Amygdala (tissue), 56 donors: ENCODE results near the gene HAAO.
A peak's percentile ranks its signal among the peaks of the same experiment; 100 is the strongest.
"Not testable (repeated sequence)": the region's sequence is repeated elsewhere in the genome, so short reads cannot be mapped to it uniquely, and the experiment has no call there.

Experiments
- DNase-seq, 56 donors: peaks; one replicate each; lab custom pipeline; 2025; lab: John Stamatoyannopoulos, UW

HAAO gene

DNA sequence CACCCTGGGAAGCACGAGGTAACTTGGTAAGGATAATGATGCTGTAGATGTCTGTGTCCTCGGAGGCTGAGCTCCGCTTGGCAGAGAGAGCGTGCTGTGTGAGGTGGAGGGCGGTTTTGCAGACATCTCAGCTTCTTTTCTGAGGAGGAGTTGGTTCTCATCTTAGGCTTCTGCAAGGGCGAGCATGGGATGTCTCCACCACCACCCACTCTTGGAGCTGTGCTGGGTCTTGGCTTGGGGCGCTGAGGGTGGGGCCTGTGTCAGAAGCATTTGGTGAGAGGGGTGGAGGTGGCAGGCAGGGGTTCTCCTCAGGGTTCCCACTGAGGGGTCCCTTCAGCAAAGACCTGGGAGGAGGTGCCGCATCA, 37.6 kb downstream of the HAAO start:
- DNase-seq, result peak in 6 of 56 donors; percentile 26 to 65 (median 43)

DNA sequence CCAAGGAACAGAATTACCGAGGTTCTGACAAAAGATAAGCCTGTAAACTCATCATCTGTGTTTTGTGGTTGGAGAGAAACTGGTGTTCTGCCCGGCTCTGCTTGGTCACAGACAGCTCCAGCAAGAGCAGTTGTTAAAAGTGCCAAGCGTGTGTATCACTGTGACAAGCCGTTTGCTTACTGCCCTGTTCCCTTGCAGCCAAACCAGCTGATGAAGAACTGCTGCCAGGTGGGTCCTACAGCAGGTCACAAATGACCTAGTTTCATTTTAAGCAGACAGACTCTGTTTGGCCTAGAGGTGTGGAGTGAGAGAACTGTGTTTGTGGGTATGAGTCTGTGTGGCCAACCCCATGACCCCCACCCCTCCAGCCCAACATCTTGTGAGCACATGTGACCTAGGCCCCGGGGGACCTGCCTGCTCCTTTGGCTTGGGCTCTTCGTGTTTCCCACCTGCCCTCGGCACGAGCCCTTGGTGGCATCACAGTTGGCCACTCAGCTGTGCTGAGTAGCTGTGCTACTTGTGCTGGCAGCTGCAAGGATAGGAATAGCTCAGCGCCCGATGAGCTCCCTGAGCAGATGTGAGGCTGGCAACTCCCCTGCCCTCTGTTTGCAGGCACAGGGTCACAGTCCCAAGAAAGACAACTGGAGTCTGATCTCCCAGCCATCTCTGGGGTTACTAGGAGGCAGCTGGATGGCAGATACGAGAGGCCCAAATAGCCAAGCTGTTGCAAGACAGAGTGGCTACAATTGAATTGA, 38.2 kb downstream of the HAAO start:
- DNase-seq, result peak in 22 of 56 donors; percentile 25 to 73 (median 44)

DNA sequence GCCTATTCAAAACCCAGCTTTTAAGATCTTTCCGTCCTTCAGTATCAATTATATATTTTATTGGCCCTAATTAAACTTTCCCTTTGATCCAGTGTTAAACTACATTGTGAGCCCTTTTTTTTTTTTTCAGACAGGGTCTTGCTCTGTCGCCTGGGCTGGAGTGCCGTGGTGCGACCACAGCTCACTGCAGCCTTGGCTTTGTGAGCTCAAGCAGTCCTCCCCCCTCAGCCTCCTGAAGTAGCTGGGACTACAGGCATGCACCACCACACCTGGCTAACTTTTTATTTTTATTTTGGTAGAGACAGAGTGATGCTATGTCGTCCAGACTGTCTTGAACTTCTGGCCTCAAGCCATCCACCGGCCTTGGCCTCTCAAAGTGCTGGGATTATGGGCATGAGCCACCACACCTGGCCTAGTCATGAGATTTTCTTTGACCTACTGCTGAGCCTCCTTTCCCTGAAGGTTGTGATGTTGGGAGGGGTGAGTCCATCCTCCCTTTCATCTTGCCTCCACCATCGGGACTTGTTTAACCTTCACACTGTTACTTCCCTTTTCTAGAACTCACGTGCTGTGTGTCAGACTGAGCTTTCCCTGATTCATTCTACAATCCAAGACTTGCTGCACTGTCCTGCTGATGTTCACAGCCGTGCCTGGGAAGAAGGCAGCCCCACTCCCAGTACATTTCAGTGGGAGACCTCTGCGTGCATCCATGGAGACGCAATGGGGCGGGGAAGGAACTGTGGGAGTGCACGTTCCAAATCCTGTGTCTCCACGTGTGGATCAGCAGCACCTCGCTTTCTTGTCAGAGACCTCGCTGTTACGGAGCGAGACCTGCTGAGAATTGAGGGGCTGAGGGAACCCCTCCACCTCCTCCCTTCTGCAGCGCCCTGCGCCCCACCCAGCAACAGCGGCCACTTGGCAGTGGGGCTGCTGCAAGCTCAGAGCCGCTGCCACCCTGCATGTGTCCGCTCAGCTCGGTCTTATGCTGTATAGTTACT, 39.3 kb downstream of the HAAO start:
- peak in 5 of 56 donors; percentile 20 to 44 (median 23) for DNase-seq

DNA sequence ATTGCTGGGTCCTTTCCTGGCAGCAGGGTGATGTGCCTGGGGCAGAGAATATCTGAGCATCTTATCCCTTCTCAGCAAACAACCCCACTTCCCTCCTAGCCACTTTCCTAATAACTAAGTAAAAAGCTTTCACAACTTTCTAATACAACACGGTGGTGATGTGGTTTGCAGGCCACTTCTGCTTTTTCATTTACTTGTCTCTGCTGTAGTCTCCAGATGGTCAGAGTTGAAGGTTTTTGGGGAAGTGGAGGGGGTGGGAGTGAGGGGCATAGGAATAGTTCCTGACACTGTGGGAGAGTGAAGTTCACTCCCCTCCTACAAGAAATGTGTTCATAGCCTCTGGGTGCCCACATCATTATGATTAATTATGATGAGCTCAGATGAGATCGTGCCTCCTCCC, 40.1 kb downstream of the HAAO start:
- peak in 6 of 56 donors; percentile 19 to 60 (median 38) for DNase-seq

DNA sequence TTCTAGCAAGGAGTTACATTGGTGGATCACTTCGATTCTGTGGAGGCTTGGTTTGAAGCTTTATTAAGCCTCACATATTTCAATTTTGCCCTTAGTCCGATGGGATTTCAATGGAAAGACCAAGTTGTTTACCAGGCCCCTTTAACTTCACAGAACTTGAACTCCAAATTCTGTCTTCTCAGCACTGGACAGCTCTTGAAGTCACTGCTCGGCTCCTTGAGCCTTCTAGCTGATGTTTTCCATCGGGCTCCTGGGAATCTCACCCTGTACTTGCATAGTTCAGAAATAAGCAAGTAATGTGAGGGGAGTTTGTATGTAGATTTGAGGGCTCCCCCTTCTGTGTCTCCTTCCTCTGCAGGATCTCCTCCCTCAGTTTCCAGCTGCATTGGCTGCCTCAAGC, 43.5 kb downstream of the HAAO start:
- no peak for DNase-seq

DNA sequence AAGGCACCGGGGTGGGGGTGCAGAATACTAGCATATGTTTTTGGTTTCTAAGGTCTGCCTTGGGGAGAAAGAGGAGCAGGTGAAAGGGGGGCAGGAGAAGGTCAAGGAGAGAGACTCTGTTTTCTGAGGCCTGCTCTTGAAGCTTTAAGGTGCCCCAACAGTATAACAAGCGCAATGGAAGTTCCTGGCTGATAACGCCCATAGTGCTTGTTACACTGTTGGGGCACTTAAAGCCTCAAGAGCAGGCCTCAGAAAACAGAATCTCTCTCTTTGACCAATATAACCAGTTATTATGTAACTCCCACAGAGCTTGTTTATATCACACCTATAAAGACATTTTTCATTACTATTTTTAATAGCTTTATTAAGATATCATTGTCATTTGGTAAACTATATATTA, 45.0 kb downstream of the HAAO start:
- DNase-seq, result no peak

DNA sequence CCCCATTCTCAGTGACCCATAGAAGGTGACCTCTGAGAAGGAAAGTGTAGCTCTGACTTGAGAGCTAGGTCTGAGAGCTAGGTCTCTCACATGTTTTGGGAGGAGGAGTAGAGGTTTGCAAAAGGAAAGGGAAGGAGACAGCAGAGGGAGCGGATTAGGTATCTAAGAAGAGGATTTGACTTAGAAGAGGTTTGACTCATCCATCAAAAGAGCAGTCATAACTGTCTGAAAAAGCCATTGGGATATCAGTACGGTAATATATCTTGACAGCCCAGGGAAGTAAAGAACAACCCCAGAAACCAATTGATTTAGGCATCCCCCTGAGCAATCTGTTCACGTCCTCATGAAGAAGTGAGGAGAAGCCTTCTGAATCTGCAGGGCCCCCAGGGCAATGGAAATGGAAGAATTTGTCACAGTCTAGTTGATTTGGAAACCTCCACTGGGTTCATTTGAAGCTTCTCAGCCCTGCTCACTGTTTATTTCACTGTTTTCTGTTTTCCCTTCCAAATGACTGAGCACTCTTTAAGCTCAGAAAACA, 47.8 kb downstream of the HAAO start:
- no peak for DNase-seq

DNA sequence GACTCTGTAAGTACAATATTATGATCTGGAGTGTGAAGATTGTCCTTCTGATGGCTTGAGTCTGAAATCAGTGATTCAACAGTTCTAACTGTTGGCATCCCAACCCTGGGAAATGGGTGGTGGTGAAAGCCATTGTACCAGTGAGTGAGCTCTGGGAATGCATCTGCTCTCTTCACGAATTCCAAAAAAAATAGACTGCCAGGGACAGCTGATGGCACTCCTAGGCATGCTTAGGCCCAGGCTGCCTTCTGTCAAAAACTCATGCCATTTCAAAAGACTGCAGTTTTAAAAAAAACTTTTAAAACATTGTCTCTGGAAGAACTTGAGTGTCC, 48.8 kb downstream of the HAAO start:
- DNase-seq, result no peak

DNA sequence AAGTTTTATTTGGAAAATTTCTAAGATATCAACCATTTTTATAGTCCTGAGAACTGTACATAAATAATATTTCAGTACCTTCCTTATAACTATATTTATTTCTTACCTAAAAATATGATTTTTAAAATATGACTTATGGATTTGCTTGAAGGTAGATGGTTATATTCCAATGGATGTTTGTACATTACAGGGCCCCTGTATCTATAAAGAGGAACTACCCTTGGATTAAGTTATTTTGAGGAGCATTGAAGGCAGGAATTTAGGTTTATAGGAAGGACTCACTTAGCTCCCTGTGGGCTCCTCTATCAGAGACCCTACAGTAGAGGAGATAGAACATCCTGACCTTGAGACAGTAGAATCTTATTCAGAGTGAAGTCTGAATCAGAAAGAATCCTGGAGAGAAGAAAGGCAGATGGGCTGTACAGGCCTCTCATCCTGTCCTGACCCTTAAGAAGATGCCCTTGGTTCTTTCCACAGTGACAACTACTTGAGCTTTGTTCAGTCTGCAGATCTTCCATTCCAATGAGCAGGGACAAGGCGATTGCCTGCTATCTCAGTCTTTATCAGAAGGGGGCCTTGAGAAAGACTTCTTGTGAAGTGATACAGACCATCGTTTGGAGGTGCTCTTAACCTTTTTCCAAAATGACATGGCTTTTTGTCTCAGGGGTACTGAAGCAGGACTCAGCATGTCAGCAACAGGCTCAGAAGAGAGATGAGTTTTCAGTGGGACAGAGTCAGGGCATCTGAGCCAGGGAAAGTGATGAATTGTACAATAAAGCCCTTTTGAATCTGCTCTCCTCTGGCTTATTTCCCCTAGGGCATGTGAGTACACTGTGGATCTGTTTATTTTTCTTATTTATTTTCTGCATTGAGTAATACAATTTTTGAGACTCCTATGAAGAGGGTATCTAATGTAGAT, 49.4 kb downstream of the HAAO start:
- no peak for DNase-seq

DNA sequence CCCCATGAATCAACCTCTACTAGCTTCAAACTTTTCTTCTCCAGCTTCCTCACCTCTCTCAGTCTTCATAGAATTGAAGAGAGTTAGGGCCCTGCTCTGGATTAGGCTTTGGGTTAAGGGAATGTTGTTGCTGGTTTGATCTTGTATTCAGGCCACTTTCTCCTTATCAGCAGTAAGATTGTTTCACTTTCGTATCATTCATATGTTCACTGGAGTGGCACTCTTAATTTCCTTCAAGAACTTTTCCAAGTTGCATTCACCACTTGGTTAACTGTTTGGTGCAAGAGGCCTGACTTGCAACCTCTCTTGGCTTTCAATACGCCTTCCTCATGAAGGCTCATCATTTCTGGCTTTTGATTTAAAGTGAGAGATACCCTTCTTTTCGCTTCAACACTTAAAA, 51.2 kb downstream of the HAAO start:
- DNase-seq, result no peak

DNA sequence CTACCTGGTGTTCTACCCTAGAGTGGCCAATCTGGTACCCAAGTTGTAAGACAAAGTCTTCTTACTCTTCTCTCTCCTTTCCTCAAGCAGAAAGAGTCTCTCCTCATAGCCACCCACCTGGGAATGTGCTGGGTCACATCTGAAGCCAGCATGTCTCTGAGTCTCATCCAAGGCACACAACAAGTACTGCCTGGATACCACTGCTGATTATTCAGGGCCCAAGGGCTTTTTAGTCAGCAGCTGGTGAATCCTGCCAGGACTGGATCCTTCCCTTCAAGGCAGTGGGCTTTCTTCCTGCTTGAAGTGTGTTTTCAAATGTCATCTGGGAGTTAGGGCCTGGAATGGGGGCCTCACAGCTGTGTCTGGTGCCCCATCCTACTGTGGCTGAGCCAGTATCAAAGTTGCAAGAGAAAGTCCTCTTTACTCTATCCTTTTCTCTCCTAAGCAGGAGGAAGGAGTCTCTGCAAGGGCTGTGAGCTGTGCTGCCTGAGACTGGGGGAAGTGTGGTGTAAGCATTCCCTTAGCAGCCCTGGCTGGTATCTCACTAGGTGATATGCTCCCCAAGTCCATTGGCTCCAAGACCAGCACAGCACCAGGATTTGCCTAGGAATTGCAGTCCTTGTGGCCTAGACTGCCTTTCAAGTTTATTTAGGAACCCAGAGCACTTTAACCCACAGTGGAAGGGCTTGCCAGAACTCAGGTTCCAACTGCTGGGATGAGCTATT, 55.6 kb downstream of the HAAO start:
- no peak for DNase-seq

DNA sequence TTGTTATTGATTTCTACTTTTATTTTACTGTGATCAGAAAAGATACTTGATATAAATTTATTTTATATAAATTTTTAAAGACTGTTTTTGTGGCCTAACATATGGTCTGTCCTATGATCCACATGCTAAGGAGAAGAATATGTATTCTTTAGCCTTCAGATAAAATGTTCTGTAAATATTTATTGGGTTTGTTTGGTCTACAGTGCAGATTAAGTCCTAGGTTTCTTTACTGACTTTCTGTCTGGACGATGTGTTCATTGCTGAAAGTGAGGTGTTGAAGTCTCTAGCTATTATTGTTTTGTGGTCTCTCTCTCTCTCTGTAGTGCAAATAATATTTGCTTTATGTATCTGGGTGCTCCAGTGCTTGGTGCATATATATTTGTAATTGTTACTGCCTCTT, 58.5 kb downstream of the HAAO start:
- no peak for DNase-seq

DNA sequence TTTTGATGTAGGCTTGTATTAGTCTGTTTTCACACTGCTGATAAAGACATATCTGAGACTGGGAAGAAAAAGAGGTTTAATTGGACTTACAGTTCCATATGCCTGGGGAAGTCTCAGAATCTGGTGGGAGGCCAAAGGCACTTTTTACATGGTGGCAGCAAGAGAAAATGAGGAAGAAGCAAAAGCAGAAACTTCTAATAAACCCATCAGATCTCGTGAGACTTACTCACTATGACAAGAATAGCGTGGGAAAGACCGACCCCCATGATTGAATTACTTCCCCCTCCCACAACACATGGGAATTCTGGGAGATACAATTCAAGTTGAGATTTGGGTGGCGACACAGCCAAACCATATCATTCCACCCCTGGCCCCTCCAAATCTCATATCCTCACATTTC, 61.1 kb downstream of the HAAO start:
- DNase-seq, result not testable (repeated sequence)

DNA sequence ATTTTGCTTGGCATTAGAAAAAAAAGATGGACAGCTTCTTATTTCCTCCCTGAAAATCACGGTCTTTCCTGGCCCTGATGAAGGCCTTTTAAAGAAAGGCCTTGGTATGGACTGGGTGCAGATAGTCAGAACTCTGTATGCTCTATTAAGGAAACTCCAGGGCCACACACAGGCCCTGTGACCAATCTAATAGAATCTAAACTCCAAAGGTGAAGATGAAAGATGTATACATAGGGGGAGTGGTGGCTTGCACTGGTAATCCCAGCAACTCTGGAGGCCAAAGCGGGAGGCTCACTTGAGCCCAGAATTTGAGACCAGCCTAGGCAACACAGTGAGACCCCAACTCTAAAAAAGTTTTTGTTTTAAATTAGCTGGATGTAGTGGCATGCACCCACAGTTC, 65.7 kb downstream of the HAAO start:
- DNase-seq, result no peak

DNA sequence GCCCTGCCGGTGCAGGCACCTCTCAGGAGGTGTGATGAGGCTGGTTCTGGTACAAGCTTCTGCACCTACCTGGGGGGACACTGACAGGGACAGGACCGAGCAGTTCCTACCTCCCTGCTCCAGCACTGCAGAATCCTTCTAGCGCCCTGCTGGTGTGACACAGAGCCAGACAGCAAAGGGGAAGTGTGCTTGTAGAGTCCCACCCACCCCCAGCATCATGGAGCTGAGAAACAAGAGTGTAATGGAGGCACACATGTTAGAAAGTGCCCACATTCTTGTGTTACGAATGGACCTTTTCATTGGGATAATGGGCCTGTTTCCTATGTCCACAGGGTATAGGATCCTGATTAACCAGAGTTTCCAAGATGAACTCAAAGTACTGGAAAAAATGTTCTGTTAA, 66.7 kb downstream of the HAAO start:
- DNase-seq, result peak in 2 of 56 donors; percentile 3 to 4

DNA sequence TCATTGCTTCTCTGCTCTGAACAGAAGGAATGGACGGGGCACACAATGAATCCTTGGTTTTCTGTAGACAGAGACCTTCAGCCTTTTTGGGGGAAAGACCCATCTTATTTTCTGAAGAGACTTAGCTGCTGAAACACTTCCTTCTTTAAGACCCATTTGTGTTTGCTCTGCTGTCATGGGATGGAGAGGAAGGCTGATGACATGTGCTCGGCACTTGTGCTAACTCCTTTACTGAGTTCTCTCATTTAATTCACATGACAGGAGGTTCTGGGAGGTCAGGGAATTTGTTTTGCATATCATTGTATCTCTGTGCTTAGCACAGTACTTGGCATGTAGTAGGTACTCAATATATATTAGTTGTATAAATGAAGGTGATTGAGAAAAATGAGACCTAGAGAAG, 67.5 kb downstream of the HAAO start:
- no peak for DNase-seq

DNA sequence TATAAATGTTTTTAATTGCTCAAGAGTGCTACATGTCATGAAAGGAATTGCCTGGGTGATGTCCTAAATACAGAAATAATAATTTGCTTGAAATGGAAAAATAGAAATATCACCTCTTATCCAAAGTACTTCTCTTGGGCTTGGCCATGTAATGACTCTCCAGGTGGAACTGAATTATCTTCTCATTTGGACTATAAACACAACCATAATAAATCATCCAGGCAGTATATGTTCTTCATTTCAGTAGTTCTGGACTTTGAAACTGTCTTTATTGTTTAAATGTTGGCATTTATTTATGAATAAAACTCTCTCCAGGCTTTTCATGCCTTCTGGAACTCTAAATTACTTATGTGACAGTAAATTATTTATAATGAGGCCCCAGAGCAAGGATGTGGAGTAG, 68.9 kb downstream of the HAAO start:
- DNase-seq, result no peak

DNA sequence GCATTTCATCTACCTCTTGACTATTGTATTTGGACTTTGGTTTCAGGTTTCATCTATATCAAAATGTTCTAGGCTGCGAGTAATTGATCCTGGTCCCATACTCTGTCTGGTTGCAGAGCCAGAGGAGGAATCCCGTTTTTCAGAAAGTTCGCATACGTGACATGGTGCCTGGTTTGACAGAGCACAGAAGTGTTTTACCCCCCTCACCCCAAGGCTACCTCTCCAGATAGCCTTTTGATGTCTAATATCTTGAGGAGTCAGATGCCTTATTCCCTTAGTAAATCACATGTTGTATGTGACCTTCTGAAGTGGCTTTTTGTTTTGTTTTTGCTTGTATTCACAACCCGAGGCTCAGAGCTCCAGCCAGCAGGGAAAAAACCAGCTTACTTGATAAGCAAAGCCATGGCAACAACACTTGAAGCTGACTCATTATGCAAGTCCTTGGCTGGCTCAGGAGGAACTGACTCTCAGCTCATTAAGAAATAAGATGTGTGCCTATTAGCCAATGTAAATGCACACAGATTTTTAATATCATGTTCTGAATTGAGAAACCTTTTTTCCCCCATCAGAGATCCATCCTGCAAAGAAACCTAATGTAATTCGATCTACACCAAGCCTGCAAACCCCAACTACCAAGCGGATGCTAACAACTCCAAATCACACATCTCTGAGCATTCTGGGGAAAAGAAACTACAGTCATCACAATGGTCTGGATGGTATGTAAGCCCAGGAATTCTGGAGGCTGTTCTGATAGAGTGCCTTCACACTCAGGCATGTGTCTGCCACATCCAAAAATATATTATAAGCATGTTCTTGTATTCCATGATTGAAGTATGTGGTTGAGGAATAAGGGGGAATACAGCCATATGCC, 69.8 kb downstream of the HAAO start:
- DNase-seq, result peak in 27 of 56 donors; percentile 2 to 69 (median 20)

DNA sequence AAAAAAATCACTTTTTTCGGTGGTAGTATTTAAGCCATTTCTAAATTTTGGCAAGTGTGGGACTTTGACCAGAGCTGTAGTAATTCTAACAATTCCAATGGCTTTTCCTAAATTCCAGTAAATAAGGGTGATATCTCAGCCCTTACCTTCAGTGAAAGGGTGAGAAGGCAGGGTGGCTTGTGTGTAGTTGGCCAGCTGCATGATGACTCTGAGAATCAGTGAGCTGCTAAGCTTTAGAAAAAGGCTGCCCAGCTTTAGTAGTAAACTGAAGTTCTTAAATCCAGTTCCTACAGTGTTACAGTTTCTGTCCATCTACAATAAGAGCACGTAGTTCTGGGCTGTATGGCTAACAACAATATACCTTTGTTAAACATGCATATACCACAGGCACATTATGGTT, 70.5 kb downstream of the HAAO start:
- DNase-seq, result no peak
